IMR-90 (cell line): ENCODE measurements around the gene ENOX2. TPM values are rescaled to one million over a fixed set of nuclear protein-coding genes. Genes with fewer than 3 reads are reported as not detected.

Source experiments
- ATAC-seq: fragments of 200-7000 bp; cut with Tn5 transposase; 2 replicates; pipeline ENCODE4 v1.9.1; 2020; ENCODE audit warnings: low read depth, mild to moderate bottlenecking, moderate library complexity
- BruUV-seq: library from RNA; stranded (reverse); fragments of 400-500 nt; replicated peaks from 2 replicates; lab custom pipeline; 2021; lab: Mats Ljungman, UMichigan
- CTCF ChIA-PET: fragments of 300-600 bp; formaldehyde crosslinking; extraction: SDS; loops from one replicate; lab custom pipeline; 2021; ENCODE audit warnings: antibody characterized with exemption; lab: Yijun Ruan, JAX
- POLR2A ChIA-PET: fragments of 300-600 bp; sonication (Branson Sonifier 250); formaldehyde crosslinking; loops from one replicate; lab custom pipeline; 2022; ENCODE audit warnings: antibody characterized with exemption; ENCODE audit not compliant: unreplicated experiment; lab: Charles Lee
- DNase-seq: peaks from one replicate; pipeline ENCODE4 v3.0.0; 2013
- H2AFZ ChIP-seq: replicated peaks from 2 replicates; pipeline ENCODE3; 2013; ENCODE audit warnings: low read length, mild to moderate bottlenecking; ENCODE audit not compliant: poor library complexity
- H2AK5ac ChIP-seq: 2 replicates; pipeline ENCODE4 v1.6.1; 2013; ENCODE audit warnings: low read depth, low read length, inconsistent platforms
- H2AK9ac ChIP-seq: replicated peaks from 2 replicates; pipeline ENCODE3; 2013; ENCODE audit warnings: mild to moderate bottlenecking, low read depth, low read length, moderate library complexity; ENCODE audit not compliant: poor library complexity
- H2BK120ac ChIP-seq: 2 replicates; pipeline ENCODE4 v1.6.1; 2013; ENCODE audit warnings: low read depth, low read length, inconsistent platforms
- H2BK15ac ChIP-seq: 3 replicates; pipeline ENCODE4 v1.6.1; 2013; ENCODE audit warnings: low read depth, low read length, inconsistent platforms
- H2BK20ac ChIP-seq: 2 replicates; pipeline ENCODE4 v1.6.1; 2013; ENCODE audit warnings: low read depth, mild to moderate bottlenecking, inconsistent platforms, low read length, moderate library complexity
- H2BK5ac ChIP-seq: 2 replicates; pipeline ENCODE4 v1.6.1; 2013; ENCODE audit warnings: mild to moderate bottlenecking, low read depth, low read length, inconsistent platforms; ENCODE audit not compliant: poor library complexity, severe bottlenecking
- H3K14ac ChIP-seq: replicated peaks from 2 replicates; pipeline ENCODE4 v1.6.1; 2013; ENCODE audit warnings: low read depth, low read length, inconsistent platforms
- H3K18ac ChIP-seq: 2 replicates; pipeline ENCODE4 v1.6.1; 2013; ENCODE audit warnings: low read depth, low read length, control low read depth
- H3K23ac ChIP-seq: 2 replicates; pipeline ENCODE4 v1.6.1; 2013; ENCODE audit warnings: low read depth, low read length, inconsistent platforms
- H3K27ac ChIP-seq: 2 replicates; pipeline ENCODE4 v1.5.1; 2013; ENCODE audit warnings: mild to moderate bottlenecking, control low read depth, low read length; ENCODE audit not compliant: insufficient read depth
- H3K27me3 ChIP-seq: 2 replicates; pipeline ENCODE4 v1.6.1; 2013; ENCODE audit warnings: low read length; ENCODE audit not compliant: control insufficient read depth, insufficient read depth
- H3K36me3 ChIP-seq: 2 replicates; pipeline ENCODE4 v1.6.1; 2013; ENCODE audit warnings: low read length, mixed read lengths; ENCODE audit not compliant: control insufficient read depth, insufficient read depth
- H3K4ac ChIP-seq: 2 replicates; pipeline ENCODE4 v1.6.1; 2013; ENCODE audit warnings: low read depth, low read length, inconsistent platforms
- H3K4me1 ChIP-seq: 2 replicates; pipeline ENCODE4 v1.6.1; 2013; ENCODE audit warnings: low read length, mixed read lengths; ENCODE audit not compliant: control insufficient read depth, insufficient read depth
- H3K4me2 ChIP-seq: 2 replicates; pipeline ENCODE4 v1.6.1; 2013; ENCODE audit warnings: low read depth, mild to moderate bottlenecking, control low read depth, low read length, moderate library complexity
- H3K4me3 ChIP-seq: 2 replicates; pipeline ENCODE4 v1.5.1; 2013; ENCODE audit warnings: low read depth, mild to moderate bottlenecking, control low read depth, low read length, moderate library complexity; ENCODE audit not compliant: insufficient read depth
- H3K56ac ChIP-seq: 2 replicates; pipeline ENCODE4 v1.6.1; 2013; ENCODE audit warnings: low read length, inconsistent platforms; ENCODE audit not compliant: insufficient read depth; ENCODE audit errors: extremely low read depth
- H3K79me1 ChIP-seq, 2 experiments: 2 replicates each; pipeline ENCODE4 v1.6.1; 2013; ENCODE audit warnings: low read length in 2 of 2, inconsistent platforms in 1 of 2, low read depth in 1 of 2
- H3K9ac ChIP-seq: 2 replicates; pipeline ENCODE4 v1.6.1; 2013; ENCODE audit warnings: low read depth, low read length, control low read depth
- H3K9me1 ChIP-seq: 2 replicates; pipeline ENCODE4 v1.6.1; 2013; ENCODE audit warnings: low read length, inconsistent platforms; ENCODE audit not compliant: insufficient read depth
- H3K9me3 ChIP-seq: 2 replicates; pipeline ENCODE4 v1.6.1; 2013; ENCODE audit warnings: low read length; ENCODE audit not compliant: control insufficient read depth, insufficient read depth
- H4K20me1 ChIP-seq: 2 replicates; pipeline ENCODE4 v1.6.1; 2013; ENCODE audit warnings: low read length, inconsistent platforms; ENCODE audit not compliant: insufficient read depth
- H4K5ac ChIP-seq: 2 replicates; pipeline ENCODE4 v1.6.1; 2013; ENCODE audit warnings: mild to moderate bottlenecking, low read depth, low read length, control low read depth
- H4K8ac ChIP-seq, 2 experiments: 2 replicates each; pipeline ENCODE4 v1.6.1; 2013; ENCODE audit warnings: low read depth in 2 of 2, low read length in 2 of 2, control low read depth in 1 of 2, inconsistent platforms in 1 of 2
- H4K91ac ChIP-seq: 2 replicates; pipeline ENCODE4 v1.6.1; 2013; ENCODE audit warnings: low read depth, low read length, inconsistent platforms; ENCODE audit not compliant: insufficient read depth
- MXI1 ChIP-seq: IDR thresholded peaks from 2 replicates; pipeline ENCODE4 v1.6.1; 2012; ENCODE audit warnings: low read depth, mild to moderate bottlenecking, low read length, moderate library complexity, borderline replicate concordance
- WGBS, 2 experiments: methylation state at CpG; one replicate each; pipeline versions ENCODE4 v1.1.5 to v1.1.7; 2013; ENCODE audit warnings: missing lambda C conversion rate in 2 of 2; ENCODE audit not compliant: insufficient read length in 1 of 2; ENCODE audit errors: extremely low coverage in 2 of 2; 5-methylcytosine and 5-hydroxymethylcytosine counted together
- dilution Hi-C: fragments of 300-500 bp; cut with HindIII; formaldehyde crosslinking; loops from one replicate; pipeline ENCODE4 v1.14.3; 2018; ENCODE audit warnings: low sequenced_read_pairs; ENCODE audit not compliant: unreplicated experiment
- in situ Hi-C: fragments of 300-500 bp; cut with MboI; formaldehyde crosslinking; loops from 3 replicates; pipeline ENCODE4 v1.14.3; 2019; ENCODE audit warnings: low sequenced_read_pairs, inconsistent platforms, mixed read lengths
- intact Hi-C: fragments of 100-400 bp; cut with micrococcal nuclease; formaldehyde crosslinking; loops from 2 replicates; pipeline ENCODE4 v1.10.0; 2022
- polyA plus RNA-seq, 3 experiments: library from polyadenylated mRNA; depleted of rRNA; stranded (reverse); fragments of >200 nt; gene quantifications; 2 replicates each; pipeline ENCODE4 v1.2.3, GENCODE V29; 2012; ENCODE audit warnings: low replicate concordance in 1 of 3
- total RNA-seq: library from RNA; depleted of rRNA; stranded (reverse); fragments of >200 nt; gene quantifications from 2 replicates; pipeline ENCODE4 v1.2.3, GENCODE V29; 2012

The ENOX2 gene
- total and polyA plus RNA-seq, 2 of the 4 experiments (the other 2 are of a cell fraction) = 6.3 to 11.8 TPM

DNA sequence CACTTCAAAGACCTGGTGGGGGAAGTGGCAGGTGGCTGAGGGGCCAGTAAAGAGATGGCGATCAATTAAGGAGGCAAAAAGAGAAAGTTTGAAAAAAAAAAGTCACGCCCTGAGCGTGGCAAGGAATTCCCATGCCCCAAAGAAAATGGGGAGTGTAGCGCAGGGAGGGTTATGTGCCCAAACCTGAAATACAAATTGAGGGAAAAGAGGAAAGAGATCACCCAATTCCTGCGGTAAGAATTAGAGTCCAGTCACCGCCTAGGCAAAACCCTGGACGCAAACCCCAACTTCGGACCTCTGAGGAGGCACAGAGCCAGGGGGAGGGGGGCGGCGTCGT lies 595 bp downstream of the ENOX2 start:
- Histone ChIP-seq H2BK15ac (no peak overlapping the region), H3K9me1 (no peaks in the 10 kb centered on the region), H2AFZ (peak overlapping the region; percentile 88), H3K18ac (no peak overlapping the region), H3K4ac (peak overlapping the region; percentile 29; the same call in 1 of the 2 replicates), H2AK9ac (peak overlapping the region; percentile 83), H4K8ac (0 out of 4 replicates have a peak overlapping the region, but pooled peaks of 1 of the 2 experiments have one; percentile 15), H2BK20ac (no peak overlapping the region), H4K5ac (no peak overlapping the region), H2AK5ac (0 out of 2 replicates have a peak overlapping the region, but pooled peaks have one; percentile 3), H2BK120ac (no peak overlapping the region; the same call in 1 of the 2 replicates), H4K20me1 (no peaks in the 10 kb centered on the region), H3K23ac (peak overlapping the region; percentile 21; the same call in 1 of the 2 replicates), H3K4me3 (peak overlapping the region; percentile 68), H3K27me3 (no peaks in the 10 kb centered on the region), H4K91ac (no peak overlapping the region), H3K79me1 (peaks cover 3 to 4% of the 10 kb centered on the region in 2 experiments; a peak in 2 of 4 replicates), H3K4me1 (no peaks in the 10 kb centered on the region), H3K14ac (no peak overlapping the region), H3K9me3 (no peaks in the 10 kb centered on the region), H3K4me2 (peak overlapping the region; percentile 80), H2BK5ac (no peak overlapping the region), H3K9ac (peak overlapping the region; percentile 76), H3K27ac (peak overlapping the region; percentile 60), H3K36me3 (no peaks in the 10 kb centered on the region; the same call in 1 of the 2 replicates), H3K56ac (peak overlapping the region; percentile 53)
- CTCF ChIA-PET = no interaction called here
- POLR2A ChIA-PET = interaction anchor here (0.6 kb wide), 1 partner anchor 185 kb away, joined by 8 read pairs; no protein-coding TSS in a partner anchor
- DNase-seq (no peak), ATAC-seq (no peak)
- WGBS, 2 experiments = no CpG with 5 or more reads among the region's 11 CpGs
- no TSS peak for BruUV-seq
- in situ Hi-C loops (loop anchor here (25.0 kb wide), 2 partner anchors 640 to 1290 kb away; partner anchors contain the start of gene ZNF280C), intact Hi-C loops (loop anchor here (5.0 kb wide), 1 partner anchor 325 kb away; no protein-coding TSS in a partner anchor), dilution Hi-C loops (no loop called here)
- no peak for TF ChIP-seq MXI1
